PFSK-1 (cell line): ENCODE data around the gene ARHGAP8.

Source experiments
- FOXP2 ChIP-seq: optimal IDR thresholded peaks from 2 replicates; pipeline ENCODE3; 2011; ENCODE audit warnings: borderline replicate concordance, control low read depth, inconsistent platforms; ENCODE audit not compliant: insufficient read depth; ENCODE audit errors: extremely low read length, extremely low read depth
- POLR2AphosphoS5 ChIP-seq: IDR thresholded peaks from 2 replicates; pipeline ENCODE4 v1.6.1; 2012; ENCODE audit warnings: low read depth, mild to moderate bottlenecking, control low read depth, low read length, moderate library complexity
- SIN3A ChIP-seq: IDR thresholded peaks from 2 replicates; pipeline ENCODE4 v1.6.1; 2012; ENCODE audit warnings: mild to moderate bottlenecking, low read length, moderate library complexity, borderline replicate concordance; ENCODE audit not compliant: insufficient read depth
- TAF1 ChIP-seq: IDR thresholded peaks from 2 replicates; pipeline ENCODE4 v1.6.1; 2012; ENCODE audit warnings: low read length, control low read depth, borderline replicate concordance; ENCODE audit not compliant: insufficient read depth
- TF ChIP-seq, protein P1 (sequence below), 2 experiments: IDR thresholded peaks; 2 replicates each; pipeline versions ENCODE4 v1.6.1 to v1.8.0; 2011 to 2012; ENCODE audit warnings: low read depth in 2 of 2, low read length in 2 of 2, control low read depth in 1 of 2, inconsistent platforms in 1 of 2, mild to moderate bottlenecking in 1 of 2, moderate library complexity in 1 of 2; ENCODE audit not compliant: insufficient read depth in 1 of 2

Gene ARHGAP8

DNA sequence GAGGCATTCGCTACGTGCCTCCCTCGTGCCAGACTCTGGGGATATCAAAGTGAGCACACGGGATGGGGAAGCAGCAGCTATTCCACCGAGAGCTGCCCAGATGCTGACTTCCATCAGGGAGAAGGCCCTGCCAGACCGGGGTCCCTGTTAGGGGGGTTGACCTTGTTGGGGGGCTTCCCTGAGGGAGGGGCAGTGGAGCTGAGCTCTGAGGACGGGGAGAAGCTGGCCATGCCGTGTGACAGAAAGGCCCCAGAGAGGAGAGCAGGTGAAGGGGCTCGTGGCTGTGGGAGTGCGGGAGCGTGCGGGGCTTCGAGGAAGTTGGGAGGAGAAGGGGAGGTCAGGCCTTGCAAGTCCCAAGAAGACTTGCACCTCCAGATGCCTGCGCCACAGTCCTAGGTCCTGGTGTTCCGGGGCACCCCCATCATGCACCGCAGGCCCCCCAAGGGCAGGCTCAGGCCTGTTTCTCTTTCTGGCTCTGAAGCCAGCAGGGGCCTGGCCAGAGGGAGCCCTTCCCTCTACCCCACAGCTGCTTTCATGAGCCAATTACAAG is 94.4 kb downstream of the ARHGAP8 start:
- TF ChIP-seq POLR2AphosphoS5 (no peak), SIN3A (no peak), TAF1 (no peak), FOXP2 (no peak)
- TF ChIP-seq, protein P1, sequence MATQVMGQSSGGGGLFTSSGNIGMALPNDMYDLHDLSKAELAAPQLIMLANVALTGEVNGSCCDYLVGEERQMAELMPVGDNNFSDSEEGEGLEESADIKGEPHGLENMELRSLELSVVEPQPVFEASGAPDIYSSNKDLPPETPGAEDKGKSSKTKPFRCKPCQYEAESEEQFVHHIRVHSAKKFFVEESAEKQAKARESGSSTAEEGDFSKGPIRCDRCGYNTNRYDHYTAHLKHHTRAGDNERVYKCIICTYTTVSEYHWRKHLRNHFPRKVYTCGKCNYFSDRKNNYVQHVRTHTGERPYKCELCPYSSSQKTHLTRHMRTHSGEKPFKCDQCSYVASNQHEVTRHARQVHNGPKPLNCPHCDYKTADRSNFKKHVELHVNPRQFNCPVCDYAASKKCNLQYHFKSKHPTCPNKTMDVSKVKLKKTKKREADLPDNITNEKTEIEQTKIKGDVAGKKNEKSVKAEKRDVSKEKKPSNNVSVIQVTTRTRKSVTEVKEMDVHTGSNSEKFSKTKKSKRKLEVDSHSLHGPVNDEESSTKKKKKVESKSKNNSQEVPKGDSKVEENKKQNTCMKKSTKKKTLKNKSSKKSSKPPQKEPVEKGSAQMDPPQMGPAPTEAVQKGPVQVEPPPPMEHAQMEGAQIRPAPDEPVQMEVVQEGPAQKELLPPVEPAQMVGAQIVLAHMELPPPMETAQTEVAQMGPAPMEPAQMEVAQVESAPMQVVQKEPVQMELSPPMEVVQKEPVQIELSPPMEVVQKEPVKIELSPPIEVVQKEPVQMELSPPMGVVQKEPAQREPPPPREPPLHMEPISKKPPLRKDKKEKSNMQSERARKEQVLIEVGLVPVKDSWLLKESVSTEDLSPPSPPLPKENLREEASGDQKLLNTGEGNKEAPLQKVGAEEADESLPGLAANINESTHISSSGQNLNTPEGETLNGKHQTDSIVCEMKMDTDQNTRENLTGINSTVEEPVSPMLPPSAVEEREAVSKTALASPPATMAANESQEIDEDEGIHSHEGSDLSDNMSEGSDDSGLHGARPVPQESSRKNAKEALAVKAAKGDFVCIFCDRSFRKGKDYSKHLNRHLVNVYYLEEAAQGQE (IDR thresholded peaks at IDR 0.05; ENCODE audit: insufficient read depth in 1 of 2, low read depth in 2 of 2, low read length in 2 of 2): no peak

- TF ChIP-seq TAF1 (no peak), SIN3A (no peak), FOXP2 (no peak), POLR2AphosphoS5 (no peak)
- TF ChIP-seq, protein P1 (IDR thresholded peaks at IDR 0.05; ENCODE audit: insufficient read depth in 1 of 2, low read depth in 2 of 2, low read length in 2 of 2): no peak
Observed at GRCh38 chr22:44847380-44847779, 95.0 kb downstream of the ARHGAP8 start.

GRCh38 chr22:44847892-44848291 is 95.5 kb downstream of the ARHGAP8 start:
- TF ChIP-seq FOXP2: no peak
- no peak for TF ChIP-seq POLR2AphosphoS5
- TF ChIP-seq, protein P1 (IDR thresholded peaks at IDR 0.05; ENCODE audit: insufficient read depth in 1 of 2, low read depth in 2 of 2, low read length in 2 of 2): no peak
- TF ChIP-seq SIN3A: no peak
- no peak for TF ChIP-seq TAF1

DNA sequence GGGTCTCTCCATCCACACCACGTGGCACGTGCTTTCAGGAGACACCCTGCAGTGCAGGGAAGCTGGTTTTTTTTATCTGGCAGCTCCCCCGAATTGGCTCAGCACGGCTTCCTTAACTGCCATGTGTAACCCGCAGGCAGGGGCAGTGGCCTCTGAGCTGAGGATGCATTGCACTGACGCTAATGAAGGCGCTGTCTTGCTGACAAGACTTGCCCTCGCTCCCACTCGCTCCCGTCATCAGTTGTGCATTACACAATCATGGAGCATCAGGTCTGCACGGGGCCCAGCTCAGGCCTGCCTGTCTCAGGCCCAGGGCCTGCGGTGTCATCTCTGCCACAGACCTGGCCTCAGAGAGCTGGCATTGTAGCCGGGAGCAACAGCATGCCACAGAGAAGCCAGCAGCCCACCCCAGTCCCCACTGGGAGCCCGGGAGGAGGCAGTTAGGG is 95.9 kb downstream of the ARHGAP8 start:
- TF ChIP-seq TAF1 (no peak), FOXP2 (no peak), SIN3A (no peak), POLR2AphosphoS5 (no peak)
- TF ChIP-seq, protein P1 (IDR thresholded peaks at IDR 0.05; ENCODE audit: insufficient read depth in 1 of 2, low read depth in 2 of 2, low read length in 2 of 2): no peak
